ENCODE results near the gene ACER1.

DNA sequence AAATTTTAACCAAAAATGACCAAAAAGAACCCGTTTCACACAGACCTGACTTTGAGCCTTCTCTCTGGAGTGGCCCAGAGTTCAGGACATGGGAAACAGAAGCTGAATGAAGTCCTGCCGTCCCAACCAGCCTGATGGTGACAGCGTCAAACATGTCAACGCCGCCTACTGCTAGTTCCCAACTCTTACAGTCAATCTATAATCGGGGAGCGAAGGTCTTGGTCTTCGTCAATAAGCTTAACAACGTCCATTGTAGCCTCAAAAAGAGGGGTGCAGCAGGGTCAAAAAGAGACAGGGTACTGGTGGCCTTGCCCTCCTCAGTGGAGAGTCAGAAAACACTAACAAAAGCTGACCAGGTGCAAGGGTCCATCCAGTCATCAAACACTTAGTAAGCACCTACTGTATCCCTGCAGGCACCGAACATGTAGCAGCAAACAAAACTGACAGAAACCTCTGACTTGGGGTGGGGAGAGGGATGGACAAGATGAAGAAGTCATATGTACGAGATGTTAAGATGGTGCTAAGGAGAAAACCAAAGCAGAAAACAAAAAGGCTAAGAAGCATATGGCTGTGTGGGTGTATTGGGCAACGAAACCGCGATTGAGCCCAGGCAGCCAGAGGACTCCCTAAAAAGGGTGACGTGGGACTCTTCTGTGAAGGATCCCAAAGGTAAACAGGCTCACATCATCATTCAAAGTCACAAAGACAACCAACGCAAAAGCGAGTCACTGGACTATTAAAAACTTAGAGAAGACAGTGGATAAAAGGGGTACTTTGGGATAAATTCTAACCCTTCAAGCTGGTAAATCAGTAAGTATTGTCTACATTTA, 65.6 kb downstream of the ACER1 start:
- TF ChIP-seq CTCF (IDR thresholded peaks at IDR 0.05 in 4 of 5, conservative IDR thresholded peaks at IDR 0.05 in 1 of 5) (no peak), POLR2A (IDR thresholded peaks at IDR 0.05) (no peak)
